ENCODE measurements around the gene BSG.

DNA sequence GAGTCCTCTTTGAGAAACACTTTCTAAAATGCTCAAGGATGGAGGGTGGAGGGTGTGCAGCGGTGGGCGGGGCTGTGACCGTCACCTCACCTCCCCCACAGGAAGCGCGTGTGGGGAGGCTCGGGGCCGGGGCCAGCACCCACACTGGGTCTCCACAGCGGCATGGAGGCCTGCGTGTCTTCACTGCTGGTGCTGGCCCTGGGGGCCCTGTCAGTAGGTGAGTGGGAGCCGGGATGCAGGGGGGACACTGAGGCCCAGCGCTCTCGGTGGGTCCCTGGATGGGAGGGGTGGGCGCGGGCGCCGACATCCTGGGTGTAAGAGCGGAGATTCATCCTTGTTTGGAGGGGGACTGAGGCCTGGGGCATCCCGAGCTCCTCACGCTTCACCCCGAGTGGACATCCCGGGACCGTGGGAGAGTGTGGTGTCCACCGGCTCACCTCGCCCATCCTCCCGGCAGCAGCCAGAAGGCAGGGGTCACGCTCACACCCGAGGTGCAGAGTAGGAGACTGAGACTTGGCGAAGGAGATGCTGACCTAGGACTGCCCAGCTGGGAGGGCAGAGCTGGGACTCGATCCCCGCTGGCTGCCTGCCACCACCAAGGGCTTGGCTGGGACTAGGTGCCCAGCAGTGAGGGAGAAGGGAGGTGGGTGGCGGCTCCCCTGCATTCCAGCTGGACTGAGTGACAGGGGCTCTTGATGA, 28.3 kb upstream of the BSG start, which contains the start of gene GZMM:
- TF ChIP-seq, protein P1, sequence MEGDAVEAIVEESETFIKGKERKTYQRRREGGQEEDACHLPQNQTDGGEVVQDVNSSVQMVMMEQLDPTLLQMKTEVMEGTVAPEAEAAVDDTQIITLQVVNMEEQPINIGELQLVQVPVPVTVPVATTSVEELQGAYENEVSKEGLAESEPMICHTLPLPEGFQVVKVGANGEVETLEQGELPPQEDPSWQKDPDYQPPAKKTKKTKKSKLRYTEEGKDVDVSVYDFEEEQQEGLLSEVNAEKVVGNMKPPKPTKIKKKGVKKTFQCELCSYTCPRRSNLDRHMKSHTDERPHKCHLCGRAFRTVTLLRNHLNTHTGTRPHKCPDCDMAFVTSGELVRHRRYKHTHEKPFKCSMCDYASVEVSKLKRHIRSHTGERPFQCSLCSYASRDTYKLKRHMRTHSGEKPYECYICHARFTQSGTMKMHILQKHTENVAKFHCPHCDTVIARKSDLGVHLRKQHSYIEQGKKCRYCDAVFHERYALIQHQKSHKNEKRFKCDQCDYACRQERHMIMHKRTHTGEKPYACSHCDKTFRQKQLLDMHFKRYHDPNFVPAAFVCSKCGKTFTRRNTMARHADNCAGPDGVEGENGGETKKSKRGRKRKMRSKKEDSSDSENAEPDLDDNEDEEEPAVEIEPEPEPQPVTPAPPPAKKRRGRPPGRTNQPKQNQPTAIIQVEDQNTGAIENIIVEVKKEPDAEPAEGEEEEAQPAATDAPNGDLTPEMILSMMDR (conservative IDR thresholded peaks at IDR 0.05): no peak
- no peak for TF ChIP-seq EZH2 (IDR thresholded peaks at IDR 0.05; ENCODE audit: low read depth)
